Measurements from ENCODE around the gene RDH14. TPM values are rescaled to one million over a fixed set of nuclear protein-coding genes. Genes with fewer than 3 reads are reported as not detected.
A peak's percentile ranks its signal among the peaks of the same experiment; 100 is the strongest.

Gene RDH14, protein sequence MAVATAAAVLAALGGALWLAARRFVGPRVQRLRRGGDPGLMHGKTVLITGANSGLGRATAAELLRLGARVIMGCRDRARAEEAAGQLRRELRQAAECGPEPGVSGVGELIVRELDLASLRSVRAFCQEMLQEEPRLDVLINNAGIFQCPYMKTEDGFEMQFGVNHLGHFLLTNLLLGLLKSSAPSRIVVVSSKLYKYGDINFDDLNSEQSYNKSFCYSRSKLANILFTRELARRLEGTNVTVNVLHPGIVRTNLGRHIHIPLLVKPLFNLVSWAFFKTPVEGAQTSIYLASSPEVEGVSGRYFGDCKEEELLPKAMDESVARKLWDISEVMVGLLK
- 10 to 100 TPM; 16.0 to 27.5 (median 20.0) TPM for total RNA-seq
- 10 to 100 TPM; 18.4 to 27.9 TPM for polyA plus RNA-seq
- long read RNA-seq, donor 1, transcript RDH14-201 (2 exons, 1,587 nt), result major isoform, 9 of 11 reads
- long read RNA-seq, donor 1, partial matches to known transcripts, result 0 of 11 reads
- long read RNA-seq, donor 1, other reads (novel, unspliced or antisense), result 2 of 11 reads
- long read RNA-seq, donor 2, transcript RDH14-201 (2 exons, 1,587 nt), result major isoform, 19 of 19 reads
- long read RNA-seq, donor 2, partial matches to known transcripts, result 0 of 19 reads
- long read RNA-seq, donor 2, other reads (novel, unspliced or antisense), result 0 of 19 reads
- long read RNA-seq, donor 3, transcript RDH14-201 (2 exons, 1,587 nt), result major isoform, 38 of 41 reads
- long read RNA-seq, donor 3, partial matches to known transcripts, result 0 of 41 reads
- long read RNA-seq, donor 3, other reads (novel, unspliced or antisense), result 3 of 41 reads

DNA sequence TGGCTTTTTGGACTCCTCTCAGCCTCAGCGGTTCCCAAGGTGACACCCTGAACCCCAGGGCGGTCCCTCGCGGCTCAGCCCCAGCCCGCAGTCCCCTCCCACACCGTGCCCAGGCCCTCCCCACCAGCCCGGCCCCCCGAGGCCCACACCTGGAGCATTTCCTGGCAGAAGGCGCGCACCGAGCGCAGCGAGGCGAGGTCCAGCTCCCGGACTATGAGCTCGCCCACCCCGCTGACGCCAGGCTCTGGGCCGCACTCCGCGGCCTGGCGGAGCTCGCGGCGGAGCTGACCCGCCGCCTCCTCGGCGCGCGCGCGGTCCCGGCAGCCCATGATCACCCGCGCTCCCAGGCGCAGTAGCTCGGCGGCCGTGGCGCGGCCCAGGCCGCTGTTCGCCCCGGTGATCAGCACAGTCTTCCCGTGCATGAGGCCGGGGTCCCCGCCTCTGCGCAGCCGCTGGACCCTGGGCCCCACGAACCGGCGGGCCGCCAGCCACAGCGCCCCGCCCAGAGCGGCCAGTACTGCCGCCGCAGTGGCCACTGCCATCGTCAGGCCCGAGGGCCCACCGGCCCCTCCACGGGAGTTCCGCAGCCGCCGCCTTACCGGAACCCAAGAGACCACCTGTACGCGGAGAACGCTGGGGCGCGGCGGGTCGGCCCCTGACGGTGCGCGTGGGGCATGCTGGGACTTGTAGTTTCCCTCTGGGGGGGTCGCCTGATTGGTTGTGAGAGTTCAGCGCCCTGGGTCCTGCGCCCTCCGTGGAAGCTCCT, at the start of gene RDH14:
Gene RDH14, minus strand, starts transcription at position 623 of the 766 bp plus-strand sequence. Its CDS starts 81 bp downstream, at position 542.
- DNase-seq, result peak; percentile 96 to 98 (median 97)
- Histone ChIP-seq H3K9me3 (no peaks in the 10 kb centered on the region), H3K4me1 (ENCODE audit: insufficient read depth) (peaks cover 7% of the 10 kb centered on the region), H3K36me3 (no peaks in the 10 kb centered on the region), H3K4me3 (peak within 1 kb of the TSS; percentile 93), H3K27me3 (no peaks in the 10 kb centered on the region), H3K27ac (peak within 1 kb of the TSS; percentile 67 to 91)
- no peak for TF ChIP-seq EP300 (IDR thresholded peaks at IDR 0.05)
- peak; percentile 62 for TF ChIP-seq POLR2A (IDR thresholded peaks at IDR 0.05)
- TF ChIP-seq, protein P1, sequence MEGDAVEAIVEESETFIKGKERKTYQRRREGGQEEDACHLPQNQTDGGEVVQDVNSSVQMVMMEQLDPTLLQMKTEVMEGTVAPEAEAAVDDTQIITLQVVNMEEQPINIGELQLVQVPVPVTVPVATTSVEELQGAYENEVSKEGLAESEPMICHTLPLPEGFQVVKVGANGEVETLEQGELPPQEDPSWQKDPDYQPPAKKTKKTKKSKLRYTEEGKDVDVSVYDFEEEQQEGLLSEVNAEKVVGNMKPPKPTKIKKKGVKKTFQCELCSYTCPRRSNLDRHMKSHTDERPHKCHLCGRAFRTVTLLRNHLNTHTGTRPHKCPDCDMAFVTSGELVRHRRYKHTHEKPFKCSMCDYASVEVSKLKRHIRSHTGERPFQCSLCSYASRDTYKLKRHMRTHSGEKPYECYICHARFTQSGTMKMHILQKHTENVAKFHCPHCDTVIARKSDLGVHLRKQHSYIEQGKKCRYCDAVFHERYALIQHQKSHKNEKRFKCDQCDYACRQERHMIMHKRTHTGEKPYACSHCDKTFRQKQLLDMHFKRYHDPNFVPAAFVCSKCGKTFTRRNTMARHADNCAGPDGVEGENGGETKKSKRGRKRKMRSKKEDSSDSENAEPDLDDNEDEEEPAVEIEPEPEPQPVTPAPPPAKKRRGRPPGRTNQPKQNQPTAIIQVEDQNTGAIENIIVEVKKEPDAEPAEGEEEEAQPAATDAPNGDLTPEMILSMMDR (IDR thresholded peaks at IDR 0.05), result peak in 2 of 3 donors; percentile 33 to 50
- intact Hi-C loops (cut with DNase I), result no loop called here
- WGBS, 3 donors, result 0 to 1% (median 0%) methylated on average over 49 to 81 of the region's 81 CpGs

DNA sequence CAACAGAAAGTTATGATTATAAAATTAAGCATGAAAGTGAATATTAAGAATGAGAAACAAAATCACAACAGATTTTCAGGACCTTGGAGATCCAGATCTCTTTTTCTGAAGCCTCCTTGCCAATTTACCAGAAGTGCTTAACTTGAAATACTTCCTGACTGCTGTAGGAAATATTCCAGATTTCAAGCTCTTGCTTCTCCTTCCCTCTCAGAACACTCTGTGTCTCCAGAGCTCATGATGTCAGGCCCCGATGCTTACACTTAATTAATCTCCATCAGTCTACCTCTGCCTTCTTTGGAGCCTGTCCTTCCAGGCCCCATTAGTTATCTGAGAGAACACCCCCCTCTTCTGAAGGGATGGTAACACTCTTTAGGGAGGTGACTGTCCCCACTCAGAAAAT, 49.6 kb upstream of the RDH14 start:
- Histone ChIP-seq H3K9me3 (no peaks in the 10 kb centered on the region), H3K4me1 (ENCODE audit: insufficient read depth) (no peaks in the 10 kb centered on the region), H3K4me3 (no peak overlapping the region), H3K36me3 (no peaks in the 10 kb centered on the region), H3K27ac (no peak overlapping the region), H3K27me3 (no peaks in the 10 kb centered on the region)
- TF ChIP-seq EP300 (IDR thresholded peaks at IDR 0.05) (no peak), POLR2A (IDR thresholded peaks at IDR 0.05) (no peak)
- TF ChIP-seq, protein P1 (IDR thresholded peaks at IDR 0.05), result no peak
- 41 to 57% (median 53%) methylated on average over 1 of the region's 1 CpG for WGBS, 3 donors
- no peak for DNase-seq
- intact Hi-C loops (cut with DNase I), result no loop called here

DNA sequence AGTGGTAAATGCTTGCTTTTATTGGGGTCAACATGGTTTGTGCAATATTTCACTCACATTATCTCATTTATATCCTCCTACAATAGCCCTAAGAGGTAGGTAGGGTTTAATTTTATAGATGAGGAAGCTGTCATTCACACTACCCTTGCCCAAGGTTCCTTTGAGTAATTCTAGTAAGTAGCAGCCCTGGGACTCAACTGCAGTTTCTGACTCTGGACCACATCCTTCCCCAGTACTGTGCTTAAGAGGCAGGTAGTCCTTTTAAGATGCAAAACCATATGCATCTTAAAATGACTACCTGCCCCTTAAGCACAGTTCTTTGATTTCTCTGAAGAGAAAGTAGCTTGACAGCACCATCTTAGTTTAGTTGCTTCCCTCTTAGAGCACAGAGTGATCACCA, 44.7 kb upstream of the RDH14 start:
- H3K9me3 ChIP-seq, result no peaks in the 10 kb centered on the region
- no peak overlapping the region for H3K4me3 ChIP-seq
- TF ChIP-seq, protein P1 (IDR thresholded peaks at IDR 0.05), result no peak
- TF ChIP-seq EP300 (IDR thresholded peaks at IDR 0.05) (no peak), POLR2A (IDR thresholded peaks at IDR 0.05) (no peak)
- H3K27ac ChIP-seq, result no peak overlapping the region
- no peaks in the 10 kb centered on the region for H3K4me1 ChIP-seq (ENCODE audit: insufficient read depth)
- H3K36me3 ChIP-seq, result no peaks in the 10 kb centered on the region
- H3K27me3 ChIP-seq, result no peaks in the 10 kb centered on the region
- no peak for DNase-seq
- intact Hi-C loops (cut with DNase I), result no loop called here

DNA sequence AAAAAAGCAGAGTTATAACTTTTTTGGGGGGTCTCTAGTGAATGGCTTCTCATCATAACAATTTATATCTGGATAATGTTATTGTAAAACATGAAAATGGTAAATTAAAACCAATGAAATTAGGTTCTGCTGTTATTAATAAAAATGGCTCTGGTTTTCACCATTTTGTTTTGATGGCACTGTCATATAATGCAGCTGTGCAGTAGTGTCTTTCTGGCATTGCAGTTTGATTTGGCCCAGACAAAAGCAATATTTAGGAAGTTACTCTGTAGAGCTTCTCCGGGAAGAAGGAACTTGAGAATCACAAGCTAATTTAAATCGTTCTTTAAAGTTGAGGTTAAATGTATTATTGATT, 44.1 kb upstream of the RDH14 start:
- TF ChIP-seq, protein P1 (IDR thresholded peaks at IDR 0.05), result no peak
- no peak for TF ChIP-seq POLR2A (IDR thresholded peaks at IDR 0.05)
- no peak for TF ChIP-seq EP300 (IDR thresholded peaks at IDR 0.05)
- WGBS, 3 donors, result 52 to 62% (median 60%) methylated on average over 2 of the region's 2 CpGs
- DNase-seq, result no peak

More for the DNA sequence above, 44.1 kb upstream of the RDH14 start:
- H3K27me3 ChIP-seq, result no peaks in the 10 kb centered on the region
- no peak overlapping the region for H3K27ac ChIP-seq
- no peaks in the 10 kb centered on the region for H3K9me3 ChIP-seq
- no peaks in the 10 kb centered on the region for H3K4me1 ChIP-seq (ENCODE audit: insufficient read depth)
- no peak overlapping the region for H3K4me3 ChIP-seq
- intact Hi-C loops (cut with DNase I), result no loop called here
- no peaks in the 10 kb centered on the region for H3K36me3 ChIP-seq
